Stimulated activated CD4-positive, alpha-beta T cell treated with anti-CD3 and anti-CD28 coated beads, Interleukin-2, amount 100 ng/mL, for 48 hours (primary cell): Measurements from ENCODE around the gene DYNLRB1.

Experiments
- DNase-seq, 2 donors: peaks; one replicate each; pipeline ENCODE4 v3.0.0-alpha.2; 2020

The DYNLRB1 gene

GRCh38 chr20:34559311-34560140 is 43.3 kb downstream of the DYNLRB1 start:
- DNase-seq = no peak

- no peak for DNase-seq
Observed at GRCh38 chr20:34560141-34560523, 43.9 kb downstream of the DYNLRB1 start.

GRCh38 chr20:34560614-34561013 is 44.4 kb downstream of the DYNLRB1 start:
- DNase-seq = no peak

- no peak for DNase-seq
Observed at GRCh38 chr20:34561661-34562060, 45.4 kb downstream of the DYNLRB1 start.

GRCh38 chr20:34562641-34563040 is 46.4 kb downstream of the DYNLRB1 start:
- no peak for DNase-seq

GRCh38 chr20:34564833-34565232 is 48.6 kb downstream of the DYNLRB1 start:
- DNase-seq = no peak

GRCh38 chr20:34566978-34567891 is 51.0 kb downstream of the DYNLRB1 start:
- DNase-seq = no peak

- no peak for DNase-seq
Observed at GRCh38 chr20:34567892-34568865, 52.0 kb downstream of the DYNLRB1 start.

- DNase-seq = no peak
Observed at GRCh38 chr20:34569598-34569997, 53.4 kb downstream of the DYNLRB1 start.

- no peak for DNase-seq
Observed at GRCh38 chr20:34570859-34571306, 54.7 kb downstream of the DYNLRB1 start.

- no peak for DNase-seq
Observed at GRCh38 chr20:34571753-34572152, 55.5 kb downstream of the DYNLRB1 start.

- no peak for DNase-seq
Observed at GRCh38 chr20:34573541-34574300, 57.5 kb downstream of the DYNLRB1 start.

GRCh38 chr20:34574426-34574825 is 58.2 kb downstream of the DYNLRB1 start:
- no peak for DNase-seq

GRCh38 chr20:34574861-34575260 is 58.6 kb downstream of the DYNLRB1 start:
- DNase-seq = no peak

GRCh38 chr20:34575271-34575670 is 59.0 kb downstream of the DYNLRB1 start:
- DNase-seq = no peak

GRCh38 chr20:34575756-34576155 is 59.5 kb downstream of the DYNLRB1 start:
- no peak for DNase-seq

GRCh38 chr20:34577061-34577460 is 60.8 kb downstream of the DYNLRB1 start:
- DNase-seq = no peak

GRCh38 chr20:34578025-34578424 is 61.8 kb downstream of the DYNLRB1 start:
- no peak for DNase-seq

GRCh38 chr20:34578521-34578920 is 62.3 kb downstream of the DYNLRB1 start:
- DNase-seq = no peak

GRCh38 chr20:34579191-34579978 is 63.2 kb downstream of the DYNLRB1 start:
- DNase-seq = no peak
